NCI-H2107 (cell line): ENCODE measurements around the gene PDP2.

Experiments
- DNase-seq: peaks from one replicate; lab custom pipeline; 2025; lab: John Stamatoyannopoulos, UW

The PDP2 gene

DNA sequence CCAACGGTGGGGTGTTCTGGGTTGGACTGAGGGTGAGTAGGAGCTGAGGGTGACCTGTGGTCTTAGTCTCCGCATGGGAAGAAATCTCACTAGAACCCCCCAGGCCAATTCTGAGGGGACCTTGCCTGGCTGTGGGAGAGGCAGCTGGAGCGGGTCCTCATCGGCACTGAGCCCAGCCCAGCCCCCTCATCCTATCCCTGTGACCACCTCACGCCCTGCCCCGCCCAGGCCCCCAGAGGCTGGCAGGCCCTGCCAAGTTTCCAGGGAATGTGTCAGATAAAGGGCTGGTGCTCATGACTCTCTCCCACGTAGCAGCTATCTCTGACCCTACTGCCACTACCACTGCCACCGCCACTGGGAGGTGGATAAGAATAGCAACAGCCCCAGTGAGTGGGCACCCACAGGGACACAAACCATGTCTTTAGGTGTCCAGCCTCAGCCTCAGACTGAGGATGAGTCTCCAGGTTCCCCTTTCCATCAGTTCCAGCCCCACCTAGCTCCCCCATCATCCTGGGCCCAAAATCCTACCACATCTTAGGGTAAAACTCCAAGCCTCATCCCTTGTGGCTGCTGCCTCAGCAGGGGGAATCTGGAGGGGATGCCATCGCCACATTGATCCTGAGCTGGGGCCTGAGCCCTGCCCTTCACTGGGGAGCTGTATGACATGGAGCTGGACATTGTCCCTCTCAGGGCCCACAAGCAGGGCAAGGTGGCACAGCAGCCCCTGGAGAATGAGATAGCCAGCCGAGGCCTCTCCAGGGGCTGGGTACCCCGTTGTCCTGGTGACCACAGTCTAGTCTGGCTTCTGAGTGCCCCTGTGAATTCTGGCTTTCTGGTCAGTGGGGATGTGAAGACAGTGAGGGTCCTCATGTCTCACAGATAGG is 23.5 kb downstream of the PDP2 start:
- DNase-seq, result no peak

DNA sequence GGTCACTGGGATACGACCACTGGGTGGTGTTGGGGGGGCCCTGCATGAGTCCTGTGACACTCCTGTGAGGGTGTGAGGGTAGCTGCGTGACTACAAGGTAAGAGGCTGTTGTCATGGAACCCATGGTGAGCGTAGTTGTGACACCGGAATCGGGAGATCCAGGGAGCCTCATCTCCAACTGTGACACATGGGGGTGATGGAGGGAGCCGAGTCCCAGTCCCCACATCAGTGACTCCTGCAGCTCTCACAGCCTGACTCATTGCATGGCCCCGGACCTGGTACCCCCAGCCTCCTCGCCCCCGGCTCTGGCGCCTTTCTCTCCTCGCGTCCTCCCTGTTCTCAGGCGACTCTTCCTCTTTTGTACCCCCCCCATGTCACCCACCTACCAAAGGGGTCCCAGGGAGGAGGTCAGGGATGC is 24.1 kb downstream of the PDP2 start:
- no peak for DNase-seq

DNA sequence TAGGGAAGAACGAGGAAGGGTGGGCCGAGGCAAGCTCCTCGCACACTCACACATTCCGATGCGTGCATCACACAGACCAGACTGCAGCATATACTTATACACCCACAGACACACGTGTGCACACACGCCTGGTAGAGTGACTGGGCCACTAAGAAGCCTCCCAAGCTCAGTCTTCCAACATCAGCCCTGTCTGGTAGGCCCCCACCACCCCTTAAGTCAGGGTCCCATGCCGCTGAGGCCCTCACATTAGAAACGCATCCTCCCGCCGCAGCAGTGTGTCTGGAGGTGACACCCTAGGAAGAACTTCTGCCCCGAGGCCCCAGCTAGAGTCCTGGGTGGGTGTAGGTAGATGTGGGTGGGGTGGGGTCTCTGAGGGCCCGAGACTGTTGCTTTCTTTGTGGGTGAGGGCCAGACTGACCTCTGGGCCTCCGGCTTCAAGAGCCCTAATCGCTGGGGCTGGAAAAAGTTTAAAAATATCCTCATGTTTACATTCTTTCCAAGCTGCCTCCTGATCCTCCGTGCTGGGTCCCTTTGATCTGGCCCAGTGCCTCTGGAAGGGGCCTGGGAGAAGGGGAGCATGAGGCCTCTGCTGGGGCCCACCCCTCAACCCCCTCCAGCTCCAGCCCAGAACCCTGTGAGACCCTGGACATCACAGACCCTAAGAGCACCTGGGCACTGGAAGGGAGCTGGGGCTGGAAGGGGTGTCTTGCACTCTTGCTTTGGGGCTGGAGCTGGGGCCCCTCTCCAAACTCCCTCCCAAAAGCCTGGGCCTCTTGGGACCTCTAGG is 24.7 kb downstream of the PDP2 start:
- DNase-seq, result no peak

DNA sequence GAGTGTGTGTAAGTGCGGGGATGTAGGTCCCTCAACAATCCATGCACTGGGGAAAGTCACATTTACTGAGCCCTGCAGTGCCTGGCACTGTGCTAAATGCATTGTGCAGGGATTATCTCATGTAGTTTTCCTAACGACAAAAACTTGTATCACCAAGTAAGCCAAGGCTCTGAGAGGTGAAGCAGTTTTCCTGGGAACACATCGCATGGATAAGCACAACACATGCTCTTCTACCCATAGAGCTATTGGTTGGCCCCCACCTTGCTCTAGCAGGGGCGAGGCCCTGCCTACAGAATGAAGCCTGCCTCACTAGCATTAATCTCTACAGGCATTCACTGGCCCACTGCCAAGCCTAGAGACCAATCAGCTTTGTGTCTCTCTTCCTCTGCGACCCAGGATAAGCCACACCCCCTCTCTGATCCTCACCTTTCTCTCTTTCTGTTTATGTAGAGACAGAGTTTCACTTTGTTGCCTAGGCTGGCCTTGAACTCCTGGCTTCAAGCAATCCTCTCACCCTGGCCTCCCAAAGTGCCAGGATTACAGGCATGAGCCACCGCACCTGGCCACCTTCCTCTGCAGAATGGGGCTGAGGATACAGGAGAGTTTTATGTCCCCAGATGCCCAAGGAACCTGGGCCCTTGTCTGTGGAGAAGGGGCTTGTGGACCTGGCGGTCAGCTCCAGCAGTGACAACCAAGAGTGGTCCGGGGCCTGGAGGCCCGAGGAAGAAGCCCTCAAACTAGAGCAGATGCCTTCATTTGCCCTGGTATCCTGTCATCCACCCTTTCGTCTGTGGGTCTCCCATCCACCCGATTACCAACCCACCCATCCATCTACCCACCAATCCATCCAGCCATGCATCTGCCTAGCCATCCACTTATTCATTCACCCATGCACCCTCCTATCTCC is 25.6 kb downstream of the PDP2 start:
- DNase-seq, result no peak

DNA sequence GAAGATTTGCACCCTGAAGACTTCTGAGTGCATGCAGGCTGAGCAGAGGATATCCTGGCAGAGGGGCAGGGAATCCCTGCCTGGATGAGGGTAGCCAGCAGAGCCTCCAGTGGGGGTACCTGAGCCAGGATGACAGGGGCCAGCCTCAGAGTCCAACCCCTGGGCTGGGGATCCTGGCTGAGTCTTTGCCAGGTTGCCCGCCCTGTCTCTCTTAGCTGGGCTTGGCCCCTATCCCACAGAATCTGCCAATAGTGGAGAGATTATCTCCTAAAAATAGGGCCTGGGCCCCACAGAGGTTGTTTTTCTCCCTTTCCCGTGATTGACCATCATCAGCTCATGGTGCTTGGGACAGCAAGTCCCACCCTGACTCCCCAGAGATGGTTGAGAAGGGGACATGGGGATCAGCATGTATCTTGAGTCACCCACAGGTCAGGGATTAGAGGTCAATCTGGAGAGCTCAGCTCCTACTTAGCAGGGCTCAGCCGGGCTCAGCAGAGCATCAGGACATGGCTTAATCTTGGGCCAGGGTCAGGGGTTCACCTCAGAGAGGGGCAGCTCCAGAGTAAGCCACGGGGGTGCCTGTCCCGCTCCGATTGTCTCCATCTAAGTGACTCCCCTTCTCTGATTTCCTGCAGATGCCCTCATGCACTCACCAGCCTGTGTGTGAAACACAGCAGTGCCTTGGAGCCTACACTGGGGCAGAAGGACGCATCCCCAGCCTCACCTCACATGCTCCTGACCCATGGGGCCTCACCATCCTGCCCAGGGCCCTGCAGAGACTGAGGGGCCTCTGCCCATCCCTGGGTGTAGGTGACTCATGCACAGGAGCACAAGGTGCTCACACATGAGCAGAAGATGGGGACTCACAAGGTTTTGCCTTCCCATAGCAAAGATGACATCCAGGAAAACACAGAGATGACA is 26.9 kb downstream of the PDP2 start:
- DNase-seq, result no peak

DNA sequence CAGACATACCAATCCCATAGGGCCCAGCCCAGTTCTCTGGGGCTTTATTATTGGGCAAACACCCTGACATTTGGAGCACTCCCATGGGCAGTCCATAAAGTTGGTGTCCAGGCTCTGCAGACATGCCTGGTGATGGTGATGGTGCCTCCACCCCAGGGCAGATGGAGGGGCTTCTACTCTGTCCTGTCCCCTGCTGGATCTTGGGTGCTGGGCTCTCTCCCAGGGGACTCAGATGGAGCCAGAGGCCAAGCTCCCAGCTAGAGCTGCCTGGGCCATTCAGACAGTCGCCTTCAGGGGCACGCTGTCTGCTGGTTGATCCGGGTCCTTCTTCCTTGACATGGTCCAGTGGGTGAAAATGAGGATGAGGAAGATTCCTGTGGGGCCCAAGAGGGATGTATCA is 27.8 kb downstream of the PDP2 start:
- DNase-seq, result no peak

DNA sequence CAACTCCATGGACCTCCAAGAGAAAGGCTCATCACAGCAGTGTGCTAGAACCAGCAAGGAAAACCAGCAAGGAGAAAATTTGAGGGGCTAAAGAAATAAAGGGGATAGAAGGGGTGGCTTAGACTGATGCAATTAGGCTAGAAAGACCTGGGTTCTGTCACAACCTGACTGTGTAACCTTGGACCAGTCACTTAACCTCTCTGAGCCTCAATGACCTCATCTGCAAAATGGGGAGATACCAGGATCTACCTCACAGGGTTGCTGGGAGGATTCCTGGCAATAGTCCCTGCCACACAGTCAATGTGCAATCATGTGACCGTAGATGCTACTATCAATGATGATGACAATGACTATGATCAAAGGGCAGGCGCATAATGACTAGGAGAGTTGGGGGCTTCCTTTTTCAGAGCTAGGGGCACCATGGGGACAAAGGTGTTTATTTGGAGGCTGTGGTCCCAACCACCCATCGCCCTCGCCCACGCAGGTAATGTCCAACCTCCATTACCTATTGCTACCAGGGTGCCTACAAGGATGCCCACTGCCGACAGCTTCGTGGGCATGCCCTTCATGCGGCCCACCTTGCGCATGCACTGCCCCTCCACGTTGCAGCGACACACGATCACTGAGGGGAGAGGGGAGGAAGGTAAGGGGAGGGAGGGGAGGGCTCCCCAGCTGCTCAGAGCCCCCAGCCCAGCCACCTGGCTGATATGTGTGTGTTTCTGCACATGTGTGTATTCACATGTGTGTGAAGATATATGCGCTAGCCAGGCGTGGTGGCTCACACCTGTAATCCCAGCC is 28.6 kb downstream of the PDP2 start:
- DNase-seq, result no peak

DNA sequence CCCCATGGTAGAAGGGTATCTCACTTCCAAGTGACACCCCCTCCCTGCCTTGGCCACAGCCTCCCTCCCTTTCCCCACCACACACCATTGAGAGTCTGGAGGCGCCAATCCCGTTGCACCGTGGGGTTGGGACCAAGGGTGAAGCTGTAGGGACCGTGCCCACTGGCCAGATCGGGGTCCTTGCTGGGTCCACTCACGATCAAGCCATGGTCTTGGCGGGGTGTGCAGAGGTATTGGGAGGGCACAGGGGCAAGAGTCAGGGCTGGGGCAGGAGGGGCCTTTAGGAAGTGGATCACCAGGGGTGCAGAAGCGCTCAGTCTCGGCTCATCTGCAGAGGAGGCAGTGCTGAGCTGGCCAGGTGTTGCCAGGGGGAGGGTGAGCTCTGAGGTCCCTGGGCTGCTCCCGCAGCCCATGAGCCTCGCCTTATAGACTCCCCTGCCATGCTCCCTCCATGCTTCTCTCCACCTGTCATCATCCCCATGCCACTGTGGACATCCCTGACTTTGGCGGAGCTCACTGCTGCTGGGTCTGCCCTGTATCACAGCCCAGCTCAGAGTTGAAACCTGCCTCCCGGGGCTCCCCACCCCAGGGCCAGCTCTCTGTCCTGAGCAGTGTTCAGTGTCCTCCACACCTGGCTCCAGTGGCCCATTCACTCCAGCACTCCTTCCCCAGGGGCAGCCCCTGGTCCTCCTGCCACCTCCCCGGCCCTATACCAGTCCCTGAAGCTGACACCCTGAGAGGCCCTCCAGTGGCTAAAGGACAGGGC is 30.0 kb downstream of the PDP2 start:
- no peak for DNase-seq

DNA sequence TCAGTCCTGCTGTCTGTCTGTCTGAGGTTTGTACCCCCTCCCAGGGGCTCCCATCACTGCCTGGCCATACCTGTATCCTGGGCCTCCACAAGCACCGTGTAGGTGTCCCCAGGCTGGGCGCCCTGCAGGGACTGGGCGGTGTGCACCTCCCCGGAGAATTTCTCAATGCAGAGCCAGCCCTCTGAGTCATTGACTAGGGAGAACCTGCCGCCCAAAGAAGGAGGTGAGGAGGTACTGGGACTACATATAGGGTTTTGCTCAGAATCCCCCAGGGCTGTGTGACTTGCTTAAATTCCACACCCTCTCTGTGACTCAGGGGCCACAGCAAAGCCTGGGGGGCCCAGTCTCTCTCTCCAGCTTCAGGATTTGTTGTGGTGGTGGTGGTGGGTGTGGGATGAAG is 30.8 kb downstream of the PDP2 start:
- no peak for DNase-seq

DNA sequence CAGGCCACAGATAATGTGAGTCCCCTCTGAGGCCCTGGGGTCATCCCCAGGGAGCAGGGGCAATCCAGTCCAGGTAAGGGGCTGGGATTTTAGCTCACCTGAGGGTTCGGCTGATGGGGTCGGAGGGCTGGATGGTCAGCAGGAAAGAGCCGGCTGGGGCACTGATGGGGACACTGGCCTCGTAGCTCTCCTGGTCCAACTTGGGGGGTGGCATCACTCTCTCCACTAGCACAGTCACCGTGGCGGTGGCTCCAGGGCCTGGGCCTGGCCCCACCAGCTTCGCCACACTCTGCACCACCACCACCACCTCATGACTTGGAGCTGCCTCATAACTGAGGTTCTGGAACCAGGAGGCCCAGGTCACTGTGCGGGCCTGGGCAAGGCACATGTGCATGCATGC is 31.5 kb downstream of the PDP2 start:
- DNase-seq, result no peak

DNA sequence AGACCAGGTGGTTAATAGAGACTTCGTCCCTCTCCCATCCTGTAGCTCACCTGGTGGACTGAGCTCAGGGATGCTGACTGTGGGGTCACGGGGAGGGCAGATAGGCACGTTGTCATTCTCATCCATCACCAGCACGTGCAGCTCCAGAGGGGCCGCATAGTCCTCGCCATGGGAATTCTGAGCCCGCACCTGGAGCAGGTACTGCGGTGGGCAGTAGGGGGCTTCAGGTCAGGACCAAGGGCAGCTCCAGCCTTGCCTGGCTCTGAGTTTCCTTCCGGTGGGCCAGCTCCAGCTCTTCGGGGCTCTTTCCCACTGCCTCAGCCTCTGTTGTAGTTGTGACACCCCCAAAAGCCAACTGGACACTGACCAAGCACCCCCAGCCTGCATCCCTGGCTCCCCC is 32.8 kb downstream of the PDP2 start:
- DNase-seq, result no peak

DNA sequence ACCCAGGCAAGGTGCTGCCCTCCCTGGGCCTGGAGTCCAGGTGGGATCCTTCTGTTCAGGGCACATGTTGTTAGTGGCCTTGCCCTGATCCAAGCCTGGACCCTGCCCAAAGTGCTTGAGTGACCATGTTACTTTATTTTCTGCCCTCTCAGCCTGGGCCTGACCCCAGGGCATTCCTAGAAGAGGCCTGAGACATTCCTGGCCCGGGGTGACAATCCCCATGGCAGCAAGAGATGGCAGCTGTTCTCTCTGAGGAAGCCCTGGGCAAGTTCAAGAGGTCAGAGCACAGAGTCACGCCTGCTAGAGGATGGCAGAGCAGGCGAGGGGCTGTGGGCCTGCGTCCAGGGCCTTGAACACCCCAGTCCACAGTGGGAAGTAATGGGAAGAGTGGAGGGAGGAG is 33.4 kb downstream of the PDP2 start:
- no peak for DNase-seq

DNA sequence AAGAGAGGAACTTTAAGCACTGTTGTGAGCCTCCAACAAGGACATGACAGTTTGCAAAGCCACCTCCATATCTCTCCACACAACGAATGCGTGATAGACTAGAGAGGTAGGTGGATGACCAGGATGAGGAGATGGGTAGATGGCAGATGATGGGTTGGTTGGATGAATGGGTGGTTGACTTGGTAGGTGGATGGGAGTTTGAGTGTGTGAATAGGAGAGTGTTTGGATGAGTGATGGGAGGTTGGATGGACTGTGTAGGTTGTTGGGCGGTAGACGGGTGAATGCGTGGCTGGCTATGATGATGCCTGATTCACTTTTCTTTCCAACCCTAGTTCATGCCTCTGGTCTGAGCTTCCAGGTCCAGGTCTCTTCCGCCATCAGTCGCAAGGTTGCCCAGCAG is 34.2 kb downstream of the PDP2 start:
- no peak for DNase-seq

DNA sequence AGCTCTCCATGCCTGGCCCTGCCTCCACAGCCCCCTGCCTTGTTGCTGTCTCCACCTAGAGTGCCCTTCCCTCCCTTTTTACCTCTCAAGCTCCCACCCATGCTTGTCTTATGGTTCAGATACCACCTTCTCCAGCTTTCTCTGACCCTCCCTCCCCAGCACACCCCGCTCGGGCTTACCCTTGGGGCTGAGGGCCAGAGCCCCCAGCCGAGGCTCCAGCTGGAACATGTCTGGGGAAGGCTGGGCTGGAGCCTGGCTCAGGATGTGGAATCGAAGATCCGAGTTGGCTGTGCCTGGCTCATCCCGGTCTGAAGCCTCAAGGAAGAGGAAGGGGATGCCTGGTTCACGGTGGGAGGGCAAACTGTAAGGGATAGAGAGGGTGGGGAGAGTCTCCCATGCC is 34.7 kb downstream of the PDP2 start:
- no peak for DNase-seq

DNA sequence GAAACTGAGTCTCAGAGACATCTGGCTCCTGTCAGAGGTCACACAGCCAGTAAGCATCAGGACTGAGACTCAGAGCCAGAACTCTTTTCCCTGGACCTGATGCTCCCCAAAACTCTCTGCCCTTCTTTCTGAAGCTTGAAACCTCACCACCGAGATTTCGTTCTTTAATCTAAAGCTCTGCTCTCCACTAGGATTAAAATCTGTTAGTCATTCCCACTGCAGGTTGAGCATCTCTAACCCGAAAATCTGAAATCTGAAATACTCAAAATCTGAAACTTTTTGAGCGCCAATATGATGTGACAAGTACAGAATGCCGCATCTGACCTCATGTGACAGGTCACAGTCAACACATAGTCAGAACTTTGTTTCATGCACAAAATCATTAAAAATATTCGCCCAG is 36.2 kb downstream of the PDP2 start:
- no peak for DNase-seq

DNA sequence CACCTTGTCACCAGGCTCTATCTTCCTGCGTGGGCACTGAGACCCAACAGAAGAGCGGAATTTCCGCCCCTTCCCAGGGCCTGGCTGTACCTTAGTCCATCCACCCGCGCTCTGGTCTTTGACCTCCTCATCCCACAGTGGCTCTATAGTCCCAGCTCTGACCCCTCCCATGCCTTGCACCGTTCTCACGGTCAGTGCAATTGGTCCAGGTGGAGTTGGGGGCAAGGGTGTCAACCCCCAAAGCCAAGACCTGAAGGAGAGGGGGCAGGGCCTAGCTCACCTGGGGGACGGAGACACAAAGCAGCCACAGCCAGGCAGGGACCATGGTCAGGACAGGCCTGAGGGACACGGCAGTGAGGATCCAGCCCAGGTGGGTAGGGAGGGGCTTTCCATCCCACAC is 37.4 kb downstream of the PDP2 start:
- DNase-seq, result no peak

DNA sequence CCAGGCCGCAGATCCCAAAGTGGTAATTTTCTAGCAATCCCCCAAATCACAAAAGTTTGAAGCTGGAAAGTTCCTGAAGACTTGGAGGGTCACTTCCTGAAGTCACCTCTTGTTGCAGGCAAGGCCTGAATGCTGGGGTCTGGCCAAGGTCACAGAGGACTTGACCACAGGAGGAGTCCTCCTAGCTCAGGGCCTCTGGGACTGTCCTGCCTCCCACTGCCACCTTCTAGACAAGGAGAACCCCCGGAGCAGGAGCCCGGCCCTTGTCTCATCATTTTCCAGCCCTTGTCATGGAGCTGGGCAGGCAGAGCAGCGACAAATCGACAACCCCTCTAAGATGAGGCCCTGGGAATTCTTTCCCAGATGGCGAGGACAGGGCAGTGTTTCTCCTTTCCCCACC is 38.0 kb downstream of the PDP2 start:
- no peak for DNase-seq

DNA sequence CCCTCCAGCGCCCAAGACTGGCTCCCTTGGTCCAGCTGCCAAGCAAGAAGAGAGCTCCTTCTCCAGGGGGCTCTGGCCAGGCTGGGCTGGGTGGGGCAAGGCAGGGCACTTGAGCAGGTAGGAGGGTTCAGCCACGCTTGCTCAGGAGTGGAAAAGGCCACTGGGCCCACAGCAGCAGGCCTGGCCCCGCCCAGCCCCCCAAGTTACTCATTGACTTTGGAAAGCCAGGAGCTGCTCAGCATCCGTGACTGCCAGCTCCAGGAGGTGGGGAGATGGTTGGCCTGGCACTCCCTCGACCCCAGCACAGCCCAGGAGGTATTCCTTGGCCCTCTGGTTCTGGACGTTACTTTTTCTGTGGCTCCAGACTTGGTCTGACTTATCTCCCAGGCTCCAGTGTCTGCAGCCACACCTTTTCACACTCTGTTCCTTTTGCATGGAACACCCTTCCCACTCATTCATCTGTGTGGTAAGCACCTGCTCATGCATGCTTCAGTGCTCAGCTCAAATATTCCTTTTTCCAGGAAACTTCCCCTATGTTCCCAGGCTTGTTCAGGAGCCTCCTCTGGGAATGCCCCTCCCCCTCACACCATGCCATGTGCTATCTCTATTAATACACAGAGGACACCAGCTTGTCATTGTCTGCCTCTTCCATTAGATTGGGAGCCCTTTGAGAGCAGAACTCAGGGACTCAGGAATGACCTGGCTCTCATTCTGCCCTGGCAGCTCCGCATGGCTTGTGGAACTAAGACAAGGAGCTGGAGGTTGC is 38.7 kb downstream of the PDP2 start, which contains the start of gene CDH16:
CDH16 (minus strand) TSS at position 83 of the 766 bp plus-strand sequence. CDS start 820 bp downstream, outside the sequence.
- no peak for DNase-seq
